Measurements from ENCODE around the gene CYP4V2. TPM values are rescaled to one million over a fixed set of nuclear protein-coding genes. Genes with fewer than 3 reads are reported as not detected.
A peak's percentile ranks its signal among the peaks of the same experiment; 100 is the strongest.

CYP4V2 gene
- 7.2 TPM for total RNA-seq

GRCh38 chr4:186191200-186192065, at the start of gene CYP4V2:
Gene CYP4V2, plus strand, starts transcription at chr4:186191567. Its CDS starts 257 bp downstream, at chr4:186191824.
- peak; percentile 84 for DNase-seq

DNA sequence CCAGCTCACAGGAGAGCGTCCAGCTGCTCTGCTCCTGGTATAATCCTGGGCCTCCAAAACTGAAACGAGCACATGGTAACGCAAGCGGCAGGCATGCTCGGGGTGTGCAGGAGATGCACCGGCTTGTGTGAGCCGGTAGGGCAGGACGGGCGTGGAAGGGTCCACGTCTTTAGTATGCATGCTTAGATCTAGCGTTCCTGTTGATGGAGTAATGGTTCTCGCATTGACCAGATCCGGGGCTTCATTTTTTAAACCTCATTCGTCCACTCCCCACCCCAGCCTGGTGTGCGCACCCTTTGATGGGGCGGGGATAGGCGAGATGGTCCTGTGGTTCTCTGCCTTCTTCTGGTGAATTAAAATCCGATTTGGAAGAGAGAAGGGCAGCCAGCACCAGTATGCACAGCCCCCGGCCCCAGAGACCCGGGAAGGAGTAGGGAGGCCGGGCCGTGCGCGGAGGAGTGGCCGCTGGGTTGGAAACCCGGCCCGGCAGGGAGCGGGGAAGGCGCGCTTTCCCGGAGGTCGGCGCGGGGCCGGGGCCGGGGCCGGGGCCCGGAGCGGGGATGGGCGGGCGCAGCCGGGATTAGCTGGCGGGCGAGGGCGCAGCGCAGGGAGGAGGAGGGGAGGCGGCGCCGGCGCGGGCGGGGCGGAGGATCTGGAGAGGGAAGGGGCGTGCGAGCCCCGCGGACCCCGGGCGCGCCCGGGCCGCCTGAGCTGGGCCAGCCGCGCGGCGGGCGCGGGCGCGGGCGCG, 47.0 kb upstream of the CYP4V2 start:
- peak; percentile 67 for DNase-seq

DNA sequence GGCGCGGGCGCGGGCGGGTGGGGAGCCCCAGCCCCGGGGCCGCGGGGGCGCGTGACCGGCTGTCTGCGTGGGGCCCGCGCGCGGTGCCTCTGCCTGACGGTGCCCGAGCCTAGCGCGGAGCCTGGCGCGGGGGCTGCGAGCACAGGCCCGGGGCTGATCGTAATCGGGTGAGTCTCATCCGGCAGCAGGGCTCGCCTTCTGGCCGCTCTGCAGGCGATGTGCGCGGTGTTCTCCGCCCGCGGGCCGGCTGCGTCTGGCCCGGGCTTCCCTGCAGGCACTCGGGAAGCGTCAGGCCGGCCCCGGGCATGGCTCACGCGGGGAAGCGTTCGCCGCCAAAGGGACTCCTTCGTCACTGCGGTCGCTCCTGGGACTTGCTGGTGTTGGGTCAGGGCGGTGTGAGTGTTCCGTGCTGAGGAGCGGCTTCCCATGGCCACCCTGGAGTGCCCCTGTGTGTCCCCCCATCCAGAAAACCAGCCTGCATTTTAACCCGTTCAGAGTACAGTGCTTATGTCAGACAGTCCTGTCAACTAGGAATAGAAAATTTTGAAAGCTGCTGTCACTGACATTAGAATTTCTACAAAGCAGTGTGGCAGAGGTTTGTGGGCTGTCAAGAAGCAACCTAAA, 46.3 kb upstream of the CYP4V2 start:
- DNase-seq = peak; percentile 68

DNA sequence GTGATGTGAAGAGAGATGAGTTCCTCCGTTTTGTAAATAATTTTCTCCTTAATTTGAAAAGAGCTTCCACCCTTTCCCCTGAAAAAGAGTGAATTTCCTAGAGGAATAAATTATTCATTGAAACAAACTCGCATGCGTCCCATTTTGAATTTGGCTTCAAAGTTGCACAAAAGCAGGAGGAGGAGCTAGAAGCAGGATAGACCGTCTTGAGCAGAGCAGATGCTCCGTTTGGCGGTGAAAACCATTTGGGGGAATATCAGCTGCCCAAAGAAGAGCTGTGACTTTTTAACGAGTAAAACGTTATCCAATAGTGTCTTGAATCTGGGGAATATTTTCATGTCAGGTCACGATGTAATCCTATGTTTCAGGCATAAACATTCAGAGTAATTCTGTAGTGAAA, 44.9 kb upstream of the CYP4V2 start:
- no peak for DNase-seq

- no peak for DNase-seq
These were observed 42.9 kb upstream of the CYP4V2 start for GRCh38 chr4:186148336-186148975.

GRCh38 chr4:186149872-186150271, 41.5 kb upstream of the CYP4V2 start:
- no peak for DNase-seq

DNA sequence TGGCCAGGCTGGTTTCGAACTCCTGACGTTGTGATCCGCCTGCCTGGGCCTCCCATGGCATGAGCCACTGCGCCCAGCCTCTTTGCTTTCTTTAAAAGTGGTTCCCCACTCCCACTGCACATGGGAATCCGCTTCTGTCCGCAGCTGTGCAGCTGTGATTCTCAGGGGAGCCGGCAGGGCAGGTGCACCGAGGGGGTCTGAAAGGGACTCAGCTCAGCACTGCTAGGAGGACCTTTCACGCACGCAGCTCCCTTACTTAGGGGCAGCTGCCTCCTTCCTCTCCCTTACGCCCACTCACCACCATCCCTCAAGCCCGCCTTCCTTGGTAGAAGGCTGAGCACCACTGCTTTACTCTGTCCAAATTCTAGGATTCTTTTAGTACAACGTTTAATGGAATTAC, 40.4 kb upstream of the CYP4V2 start:
- no peak for DNase-seq

- no peak for DNase-seq
These were observed 39.9 kb upstream of the CYP4V2 start for GRCh38 chr4:186151499-186151898.

DNA sequence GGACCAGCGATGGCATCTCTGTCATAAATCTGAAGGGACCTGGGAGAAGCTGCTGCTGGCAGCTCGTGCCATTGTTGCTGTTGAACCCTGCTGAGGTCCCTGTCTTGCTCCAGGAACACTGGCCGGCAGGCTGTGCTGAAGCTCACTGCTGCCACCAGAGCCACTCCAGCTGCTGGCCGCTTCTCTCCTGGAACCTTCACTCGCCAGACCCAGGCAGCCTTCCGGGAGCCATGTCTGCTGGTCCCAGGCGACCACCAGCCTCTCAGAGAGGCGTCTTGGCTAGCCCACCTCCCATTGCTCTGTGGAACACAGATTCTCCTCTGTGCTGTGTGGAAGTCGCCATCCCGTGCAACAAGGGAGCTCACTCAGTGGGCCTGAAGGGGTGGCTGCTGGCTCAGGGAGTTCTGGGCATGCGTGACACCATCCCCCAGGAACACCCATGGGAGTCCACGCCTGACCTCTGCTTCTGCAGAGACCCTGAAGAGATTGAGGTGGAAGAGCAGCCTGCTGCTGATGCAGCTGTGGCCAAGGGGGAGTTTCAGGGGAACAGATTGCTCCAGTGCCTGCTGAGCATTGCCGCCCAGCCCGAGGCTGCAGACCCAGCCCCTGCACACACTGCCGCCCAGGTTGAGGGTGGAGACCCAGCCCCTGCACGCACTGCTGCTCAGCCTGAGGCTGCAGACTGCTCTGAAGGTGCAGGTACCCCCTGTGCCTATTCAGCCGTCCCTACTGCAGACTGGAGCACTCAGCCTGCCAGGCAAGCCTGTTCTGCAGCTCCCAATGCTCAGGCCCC, 33.1 kb upstream of the CYP4V2 start:
- DNase-seq = no peak

DNA sequence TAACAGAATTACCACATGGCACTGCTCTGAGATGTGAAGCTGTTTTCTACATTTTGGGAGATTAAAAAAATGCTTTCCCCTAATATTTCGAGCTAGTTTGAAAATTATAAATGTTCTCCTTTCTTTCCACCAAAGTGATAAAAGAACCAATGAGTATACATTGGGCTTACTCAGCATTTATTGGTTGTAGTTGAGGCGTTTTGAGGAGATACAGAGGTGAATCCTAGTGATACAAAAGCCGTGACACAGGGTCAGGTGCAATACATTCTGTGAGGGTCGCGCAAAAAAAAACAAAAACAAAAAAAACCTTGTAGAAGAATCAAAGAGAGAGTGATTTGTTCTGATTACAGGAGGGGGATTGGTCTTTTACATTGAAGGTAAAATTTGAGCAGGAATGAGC, 32.4 kb upstream of the CYP4V2 start:
- no peak for DNase-seq

- DNase-seq = no peak
These were observed 31.8 kb upstream of the CYP4V2 start for GRCh38 chr4:186159613-186160012.

- no peak for DNase-seq
These were observed 30.2 kb upstream of the CYP4V2 start for GRCh38 chr4:186161138-186161537.

DNA sequence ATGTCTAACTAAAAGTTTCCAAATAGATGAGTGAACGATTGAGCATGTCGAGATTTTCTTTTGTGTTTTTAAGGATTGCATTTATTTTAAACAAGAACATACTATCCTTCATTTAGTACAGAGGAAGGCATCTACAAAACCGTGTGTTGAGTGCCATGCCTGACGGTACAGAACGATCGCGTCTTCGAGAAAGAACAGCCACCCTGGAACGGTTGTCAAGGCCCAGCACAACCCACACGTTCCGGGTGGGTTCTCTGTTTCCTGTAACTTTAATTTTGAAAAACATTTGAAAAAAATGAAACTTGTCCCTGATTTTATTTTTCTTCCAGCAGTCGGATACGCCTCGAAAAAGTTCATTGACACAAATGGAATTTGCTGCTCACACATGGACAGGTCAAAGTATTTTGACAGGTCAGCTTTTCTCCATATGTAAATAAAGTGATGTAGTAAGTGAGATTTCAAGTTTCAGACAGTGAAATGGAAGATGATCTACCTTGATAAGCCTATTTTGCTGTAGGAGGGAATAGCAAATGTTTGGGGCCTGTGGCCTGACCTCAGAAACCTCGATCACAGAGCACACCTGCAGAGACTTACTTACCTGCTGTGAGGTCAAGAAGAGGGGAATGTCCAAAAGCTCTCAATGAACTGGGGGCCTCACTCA, 24.4 kb upstream of the CYP4V2 start:
- no peak for DNase-seq

DNA sequence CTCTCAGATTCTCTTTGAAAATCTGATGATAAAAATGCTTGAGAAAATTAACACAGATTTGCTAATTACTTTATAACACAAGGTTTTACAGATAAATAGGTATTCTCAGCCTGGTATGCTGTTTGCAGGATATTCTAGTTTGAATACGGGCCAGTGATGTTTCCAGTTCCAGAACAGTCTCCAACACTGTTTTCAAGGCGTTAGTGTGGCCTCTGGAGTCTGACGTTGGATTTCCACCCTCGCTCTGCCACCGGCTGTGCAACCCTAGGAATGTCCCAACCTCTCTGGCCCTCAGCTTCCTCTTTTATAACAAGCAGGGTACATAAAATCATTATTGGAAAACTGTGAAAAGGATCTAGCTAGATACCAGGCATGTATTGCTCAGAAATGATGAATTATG, 23.8 kb upstream of the CYP4V2 start:
- no peak for DNase-seq

DNA sequence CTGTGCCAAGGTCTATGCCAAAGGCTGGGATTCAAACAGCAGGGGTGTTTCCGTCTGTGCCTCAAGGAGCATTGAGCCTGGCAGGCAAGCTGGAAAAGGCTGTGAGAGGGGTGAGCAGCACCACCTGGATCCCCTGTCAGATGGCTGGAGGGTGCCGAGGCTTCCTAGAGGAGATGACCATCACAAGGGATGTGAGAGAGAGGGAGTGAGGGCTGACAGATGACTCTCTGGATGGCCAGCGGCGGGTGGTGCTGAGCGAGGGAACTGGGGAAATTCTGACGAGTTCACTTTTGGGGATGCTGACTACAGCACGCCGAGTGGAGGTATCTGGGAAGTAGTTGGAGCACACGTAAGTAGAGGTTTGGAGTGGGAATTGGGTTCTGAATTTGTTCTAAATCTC, 22.6 kb upstream of the CYP4V2 start:
- DNase-seq = no peak

- DNase-seq = no peak
These were observed 21.9 kb upstream of the CYP4V2 start for GRCh38 chr4:186169333-186169944.

GRCh38 chr4:186169945-186170802, 21.2 kb upstream of the CYP4V2 start:
- no peak for DNase-seq

DNA sequence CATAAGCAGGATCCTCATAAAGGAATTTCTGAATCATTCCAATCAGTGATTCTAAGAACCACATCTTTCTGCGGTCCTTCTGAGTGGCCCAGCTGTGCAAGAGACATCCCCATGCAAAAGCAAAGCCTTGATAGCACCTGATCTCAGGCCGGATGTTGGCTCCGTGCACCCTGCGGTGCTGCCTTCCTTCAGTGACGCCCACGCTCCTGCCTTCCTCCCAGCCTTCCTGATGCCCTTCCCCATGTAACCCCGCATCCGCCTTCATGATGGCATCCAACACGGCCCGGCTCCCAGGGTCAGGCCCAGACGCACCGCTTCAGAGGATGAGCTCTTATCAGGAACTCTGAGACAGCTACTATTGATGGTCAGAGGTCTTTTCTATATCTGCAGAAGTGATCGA, 20.4 kb upstream of the CYP4V2 start:
- DNase-seq = no peak

DNA sequence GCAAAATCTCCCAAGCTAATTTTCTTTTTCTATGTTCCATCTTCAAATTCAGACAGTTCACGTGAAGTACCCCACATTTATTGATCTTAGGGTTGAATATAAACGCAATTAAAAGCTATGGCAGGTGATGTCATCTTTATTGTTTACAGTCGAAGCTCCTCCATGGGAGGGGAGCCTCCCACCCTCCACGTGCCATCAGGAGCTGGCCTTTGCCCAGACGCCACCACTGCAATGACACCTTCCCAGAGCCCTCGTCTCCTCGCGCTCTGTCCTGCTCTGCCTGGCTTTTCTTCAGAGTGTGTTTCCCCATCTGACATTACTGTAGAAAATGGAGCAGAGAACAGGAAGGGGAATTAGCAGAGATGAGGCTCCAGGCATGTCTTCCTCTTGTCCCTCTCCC, 18.8 kb upstream of the CYP4V2 start:
- no peak for DNase-seq

- no peak for DNase-seq
These were observed 3.3 kb upstream of the CYP4V2 start for GRCh38 chr4:186188107-186188506.

Data from occipital lobe (tissue), 2 donors.